Activated CD4-positive, alpha-beta T cell treated with anti-CD3 and anti-CD28 coated beads for 36 hours (primary cell): Measurements from ENCODE around the gene EMC9. TPM values are rescaled to one million over a fixed set of nuclear protein-coding genes. Genes with fewer than 3 reads are reported as not detected.
"Not testable (repeated sequence)": the region's sequence is repeated elsewhere in the genome, so short reads cannot be mapped to it uniquely, and the experiment has no call there.

Source experiments
- ATAC-seq: fragments of 200-7000 bp; cut with Tn5 transposase; one replicate; pipeline ENCODE4 v1.10.0; 2021; ENCODE audit warnings: mild to moderate bottlenecking, moderate library complexity
- CTCF ChIA-PET: fragments of 350-600 bp; sonication (Branson Sonifier 250); formaldehyde crosslinking; loops from one replicate; lab custom pipeline; 2021; ENCODE audit warnings: antibody characterized with exemption; lab: Charles Lee
- POLR2A ChIA-PET: fragments of 350-600 bp; sonication (Branson Sonifier 250); formaldehyde crosslinking; loops from one replicate; lab custom pipeline; 2021; ENCODE audit warnings: antibody characterized with exemption, inconsistent platforms; lab: Charles Lee
- DNase-seq: peaks from one replicate; pipeline ENCODE4 v3.0.0-alpha.2; 2020
- H3K27ac Mint-ChIP-seq: one replicate; pipeline ENCODE4 v1.8.0; 2021; ENCODE audit warnings: mixed read lengths
- H3K27me3 Mint-ChIP-seq: one replicate; pipeline ENCODE4 v1.8.0; 2021; ENCODE audit warnings: mixed read lengths
- H3K36me3 Mint-ChIP-seq: one replicate; pipeline ENCODE4 v1.8.0; 2021; ENCODE audit warnings: low read depth, mixed read lengths
- H3K4me1 Mint-ChIP-seq: one replicate; pipeline ENCODE4 v1.8.0; 2021; ENCODE audit warnings: mixed read lengths
- H3K4me3 Mint-ChIP-seq: one replicate; pipeline ENCODE4 v1.8.0; 2021; ENCODE audit warnings: mild to moderate bottlenecking, moderate library complexity, mixed read lengths
- H3K9me3 Mint-ChIP-seq: one replicate; pipeline ENCODE4 v1.8.0; 2021; ENCODE audit warnings: low read depth, mixed read lengths
- intact Hi-C, 2 experiments: fragments of 100-400 bp; cut with DNase I in 1 of 2; cut with micrococcal nuclease in 1 of 2; formaldehyde crosslinking; loops; one replicate each; pipeline versions ENCODE4 v1.14.2 to v1.15.1; 2022 to 2024; cut with DNase I, micrococcal nuclease
- total RNA-seq, 2 experiments: library from RNA; stranded (reverse); gene quantifications; one replicate each; pipeline ENCODE4 v1.2.3, GENCODE V29; 2021

The EMC9 gene
- total RNA-seq, 2 experiments from 2014 or later, result 36.9 to 46.7 TPM

DNA sequence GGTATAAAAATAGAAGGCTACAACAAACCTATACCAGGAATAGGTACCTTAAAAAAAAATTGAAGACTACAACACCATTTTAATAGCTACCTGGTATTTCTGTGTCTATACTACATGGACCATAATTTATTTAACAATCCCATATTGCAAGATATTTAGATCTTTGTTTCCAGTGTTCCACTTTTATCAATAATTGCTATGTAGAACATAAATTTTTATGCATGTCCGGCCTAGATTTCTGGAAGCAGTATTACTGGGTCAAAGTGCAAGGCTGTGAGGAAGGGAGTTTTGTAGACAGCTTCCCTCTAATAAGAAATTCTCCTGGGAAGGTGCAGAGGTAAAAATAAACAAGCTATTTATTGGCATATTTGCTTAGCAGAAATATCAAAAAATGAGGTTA, 30.9 kb downstream of the EMC9 start:
- Mint-ChIP-seq H3K4me1 (peaks cover 28% of the 10 kb centered on the region), H3K27ac (no peak overlapping the region), H3K9me3 (no peaks in the 10 kb centered on the region), H3K4me3 (no peak overlapping the region), H3K36me3 (peaks cover 4% of the 10 kb centered on the region), H3K27me3 (no peaks in the 10 kb centered on the region)
- DNase-seq (no peak), ATAC-seq (no peak)
- ChIA-PET POLR2A (interaction anchor here (0.7 kb wide), 1 partner anchor 103 kb away, joined by 3 read pairs; no protein-coding TSS in a partner anchor), CTCF (interaction anchor here (0.7 to 7.8 kb wide), 12 partner anchors 17 to 521 kb away, joined by 3 to 189 read pairs (median 4); partner anchors contain the start of genes CARMIL3, CIDEB, IRF9 and NOP9)
- intact Hi-C loops, result loop anchor here in 1 of 2 experiments (10.0 kb wide), 1 partner anchor 1016 kb away; the partner anchor contains the start of genes ACIN1 and C14orf119

DNA sequence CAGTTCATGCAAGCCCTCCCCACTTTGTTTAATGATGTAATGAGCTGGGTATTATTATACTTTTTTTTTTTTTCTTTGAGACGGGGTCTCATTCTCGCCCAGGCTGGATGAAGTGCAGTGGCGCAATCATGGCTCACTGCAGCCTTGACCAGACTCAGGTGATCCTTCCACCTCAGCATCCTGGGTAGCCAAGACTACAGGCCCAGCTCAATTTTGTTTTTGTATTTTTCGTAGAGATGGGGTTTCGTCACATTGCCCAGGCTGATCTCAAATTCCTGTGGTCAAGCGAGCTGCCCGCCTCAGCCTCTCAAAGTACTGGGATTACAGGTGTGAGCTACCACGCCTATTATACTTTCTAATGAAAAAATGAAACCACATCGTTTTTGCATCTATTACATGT, 31.3 kb downstream of the EMC9 start:
- Mint-ChIP-seq H3K27me3 (no peaks in the 10 kb centered on the region), H3K4me3 (no peak overlapping the region), H3K27ac (no peak overlapping the region), H3K4me1 (peaks cover 24% of the 10 kb centered on the region), H3K36me3 (peaks cover 3% of the 10 kb centered on the region), H3K9me3 (no peaks in the 10 kb centered on the region)
- no peak for DNase-seq
- intact Hi-C loops, result loop anchor here in 1 of 2 experiments (10.0 kb wide), 1 partner anchor 1015 kb away; the partner anchor contains the start of genes ACIN1 and C14orf119
- ChIA-PET POLR2A (interaction anchor here (0.6 to 0.7 kb wide), 3 partner anchors 31 to 106 kb away, joined by 3 to 5 read pairs (median 3); partner anchors contain the start of genes EMC9 and MDP1), CTCF (interaction anchor here (0.7 to 7.8 kb wide), 19 partner anchors 16 to 521 kb away, joined by 3 to 189 read pairs (median 7); partner anchors contain the start of genes CARMIL3, CIDEB, IRF9 and NOP9)
- no peak for ATAC-seq

DNA sequence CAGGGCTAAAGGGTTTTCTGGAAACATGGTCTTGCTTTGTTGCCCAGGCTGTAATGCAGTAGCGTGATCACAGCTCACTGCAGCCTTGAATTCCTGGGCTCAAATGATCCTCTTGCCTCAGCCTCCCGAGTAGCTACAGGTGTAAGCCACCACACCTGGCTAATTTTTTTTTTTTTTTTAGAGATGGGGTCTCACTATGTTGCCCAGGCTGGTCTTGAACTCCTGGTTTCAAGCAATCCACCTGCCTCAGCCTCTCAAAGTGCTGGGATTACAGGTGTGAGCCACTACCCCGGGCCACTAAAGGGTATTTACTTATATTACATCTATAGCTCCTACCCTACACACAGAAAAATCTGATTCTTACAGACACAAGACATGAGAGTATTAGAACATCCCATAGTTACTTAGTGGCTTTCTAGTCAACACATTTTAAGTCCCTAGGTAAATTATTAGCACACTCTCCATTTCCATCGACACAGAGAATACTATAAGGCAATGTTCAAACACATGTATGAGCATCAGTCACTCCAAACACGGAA, 33.0 kb downstream of the EMC9 start:
- CTCF ChIA-PET, result interaction anchor here (0.6 to 7.8 kb wide), 47 partner anchors 8 to 550 kb away, joined by 3 to 189 read pairs (median 5); partner anchors contain the start of genes CARMIL3, CIDEB, CPNE6 and EMC9
- POLR2A ChIA-PET, result interaction anchor here (0.6 to 1.4 kb wide), 6 partner anchors 13 to 104 kb away, joined by 4 to 8 read pairs (median 5); partner anchors contain the start of genes CHMP4A, PCK2 and PSME1
- ATAC-seq, result no peak

DNA sequence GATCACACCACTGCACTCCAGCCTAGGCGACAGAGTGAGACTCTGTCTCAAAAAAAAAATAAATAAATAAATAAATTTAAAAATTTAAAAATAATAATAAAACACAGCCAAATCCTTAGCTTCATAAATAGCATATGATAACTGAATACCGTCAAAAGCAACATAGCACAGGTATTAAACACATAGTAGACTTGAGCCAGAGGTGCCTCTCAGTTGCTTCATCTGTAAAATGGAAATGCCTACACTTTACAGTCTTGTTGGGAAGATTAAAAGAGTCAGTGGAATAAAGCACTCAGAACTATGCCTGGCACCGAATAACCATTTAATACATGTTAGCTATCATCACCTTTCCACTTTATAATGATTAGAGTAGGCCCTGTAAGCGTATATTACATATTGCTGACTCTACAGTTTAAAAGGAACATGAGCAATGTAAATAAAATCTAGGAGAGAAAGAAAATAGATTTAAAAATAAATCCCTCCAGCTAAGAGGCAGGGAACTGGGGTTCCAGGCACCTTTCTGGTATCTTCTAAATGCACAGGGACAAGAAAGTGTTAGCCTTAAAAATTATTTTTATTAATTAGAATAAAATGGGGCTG, 34.6 kb downstream of the EMC9 start:
- intact Hi-C loops, result no loop called here

More for the DNA sequence above, 33.0 kb downstream of the EMC9 start:
- intact Hi-C loops, result loop anchor here (1.0 to 2.0 kb wide), 3 partner anchors 13 to 50 kb away; no protein-coding TSS in a partner anchor
- Mint-ChIP-seq H3K27ac (peak overlapping the region; percentile 94), H3K36me3 (peaks cover 9% of the 10 kb centered on the region), H3K9me3 (no peaks in the 10 kb centered on the region), H3K4me3 (peak overlapping the region; percentile 7), H3K4me1 (peaks cover 24% of the 10 kb centered on the region), H3K27me3 (no peaks in the 10 kb centered on the region)
- DNase-seq, result no peak

DNA sequence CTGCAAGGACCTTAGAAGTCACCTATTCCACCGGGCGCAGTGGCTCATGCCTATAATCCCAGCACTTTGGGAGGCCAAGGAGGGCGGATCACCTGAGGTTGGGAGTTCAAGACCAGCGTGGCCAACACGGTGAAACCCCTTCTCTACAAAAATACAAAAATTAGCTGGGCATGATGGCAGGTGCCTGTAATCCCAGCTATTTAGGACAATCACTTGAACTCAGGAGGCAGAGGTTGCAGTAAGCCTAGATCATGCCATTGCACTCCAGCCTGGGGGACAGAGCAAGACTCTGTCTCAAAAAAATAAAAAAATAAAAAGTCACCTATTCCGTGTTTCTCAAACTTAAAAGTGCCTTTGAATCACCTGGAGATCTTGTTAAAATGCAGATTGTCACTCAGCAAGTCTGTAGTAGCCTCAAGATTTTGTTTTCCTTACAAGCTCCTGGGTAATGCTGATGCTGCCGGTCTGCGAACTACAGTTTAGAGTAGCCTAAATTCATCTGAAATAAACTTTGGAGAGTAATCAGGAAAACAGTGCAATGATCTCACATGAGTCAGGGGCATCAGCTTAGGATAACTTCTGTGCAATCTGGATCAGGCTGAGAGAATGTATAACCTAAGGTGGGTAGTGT, 35.7 kb downstream of the EMC9 start:
- H3K4me1 Mint-ChIP-seq, result peaks cover 21% of the 10 kb centered on the region
- ATAC-seq, H3K4me3 Mint-ChIP-seq, intact Hi-C loops, DNase-seq, H3K9me3 Mint-ChIP-seq, H3K27me3 Mint-ChIP-seq: not testable (repeated sequence)
- CTCF ChIA-PET, result interaction anchor here (0.6 to 7.8 kb wide), 6 partner anchors 11 to 331 kb away, joined by 3 to 189 read pairs (median 5); partner anchors contain the start of gene PCK2
- H3K36me3 Mint-ChIP-seq, result peaks cover 31% of the 10 kb centered on the region
- H3K27ac Mint-ChIP-seq, result peak overlapping the region; percentile 72
- POLR2A ChIA-PET, result interaction anchor here (0.6 kb wide), 1 partner anchor 88 kb away, joined by 5 read pairs; no protein-coding TSS in a partner anchor

More for the DNA sequence above, 34.6 kb downstream of the EMC9 start:
- DNase-seq, result no peak
- POLR2A ChIA-PET, result no interaction called here
- Mint-ChIP-seq H3K4me3 (no peak overlapping the region), H3K27ac (no peak overlapping the region), H3K4me1 (peaks cover 22% of the 10 kb centered on the region), H3K9me3 (no peaks in the 10 kb centered on the region), H3K27me3 (no peaks in the 10 kb centered on the region), H3K36me3 (peaks cover 23% of the 10 kb centered on the region)
- CTCF ChIA-PET, result interaction anchor here (0.6 to 7.8 kb wide), 13 partner anchors 10 to 480 kb away, joined by 3 to 189 read pairs (median 4); partner anchors contain the start of genes IRF9, PCK2 and PSME2
- ATAC-seq, result no peak

DNA sequence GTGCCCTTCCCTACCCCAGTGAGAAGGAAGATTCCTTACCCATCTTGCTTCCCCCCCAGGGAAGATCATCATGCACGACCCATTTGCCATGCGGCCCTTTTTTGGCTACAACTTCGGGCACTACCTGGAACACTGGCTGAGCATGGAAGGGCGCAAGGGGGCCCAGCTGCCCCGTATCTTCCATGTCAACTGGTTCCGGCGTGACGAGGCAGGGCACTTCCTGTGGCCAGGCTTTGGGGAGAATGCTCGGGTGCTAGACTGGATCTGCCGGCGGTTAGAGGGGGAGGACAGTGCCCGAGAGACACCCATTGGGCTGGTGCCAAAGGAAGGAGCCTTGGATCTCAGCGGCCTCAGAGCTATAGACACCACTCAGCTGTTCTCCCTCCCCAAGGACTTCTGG, 37.9 kb downstream of the EMC9 start:
- POLR2A ChIA-PET, result no interaction called here
- H3K9me3 Mint-ChIP-seq, result no peaks in the 10 kb centered on the region
- H3K4me1 Mint-ChIP-seq, result peaks cover 10% of the 10 kb centered on the region
- peaks cover 45% of the 10 kb centered on the region for H3K36me3 Mint-ChIP-seq
- no peak overlapping the region for H3K27ac Mint-ChIP-seq
- no peaks in the 10 kb centered on the region for H3K27me3 Mint-ChIP-seq
- H3K4me3 Mint-ChIP-seq, result no peak overlapping the region
- DNase-seq (no peak), ATAC-seq (no peak)
- CTCF ChIA-PET, result interaction anchor here (1.2 to 7.8 kb wide), 2 partner anchors 9 to 39 kb away, joined by 3 to 189 read pairs; partner anchors contain the start of gene PCK2
- intact Hi-C loops, result no loop called here

DNA sequence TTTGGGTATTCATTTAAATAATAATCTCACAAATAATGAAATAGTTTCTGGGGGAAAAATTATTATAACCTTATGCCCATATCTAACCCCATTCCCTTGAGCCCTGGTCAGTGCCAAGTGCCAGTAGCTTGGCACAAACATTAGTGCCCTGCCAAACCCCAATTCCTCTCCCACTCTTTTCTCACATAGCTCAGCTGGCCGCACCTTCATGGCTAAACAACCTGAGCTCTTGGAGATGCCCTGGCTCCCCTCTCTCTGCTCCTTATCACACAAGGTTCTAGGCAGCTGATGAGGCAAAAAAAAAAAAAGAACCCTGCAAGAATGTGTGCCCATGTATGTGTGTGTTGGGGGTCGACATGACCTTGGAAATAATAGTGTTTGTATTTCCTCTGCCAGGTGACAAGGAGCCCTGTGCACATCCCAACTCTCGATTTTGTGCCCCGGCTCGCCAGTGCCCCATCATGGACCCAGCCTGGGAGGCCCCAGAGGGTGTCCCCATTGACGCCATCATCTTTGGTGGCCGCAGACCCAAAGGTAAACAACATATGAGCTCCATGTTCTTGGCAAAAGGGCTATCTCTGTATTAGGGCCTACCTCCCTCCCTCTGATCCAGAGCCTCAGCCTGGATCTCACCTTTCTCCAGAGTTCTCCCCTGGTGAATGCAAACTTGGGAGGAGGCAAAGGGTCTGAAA, 38.9 kb downstream of the EMC9 start:
- no peak overlapping the region for H3K4me3 Mint-ChIP-seq
- peaks cover 50% of the 10 kb centered on the region for H3K36me3 Mint-ChIP-seq
- CTCF ChIA-PET, result interaction anchor here (0.8 to 1.1 kb wide), 2 partner anchors 10 to 16 kb away, joined by 3 read pairs; no protein-coding TSS in a partner anchor
- POLR2A ChIA-PET, result interaction anchor here (0.7 kb wide), 1 partner anchor 44 kb away, joined by 4 read pairs; no protein-coding TSS in a partner anchor
- no peaks in the 10 kb centered on the region for H3K27me3 Mint-ChIP-seq
- no peak for DNase-seq
- intact Hi-C loops, result no loop called here
- ATAC-seq, result no peak
- H3K9me3 Mint-ChIP-seq, result no peaks in the 10 kb centered on the region
- H3K4me1 Mint-ChIP-seq, result peaks cover 5% of the 10 kb centered on the region
- H3K27ac Mint-ChIP-seq, result no peak overlapping the region

DNA sequence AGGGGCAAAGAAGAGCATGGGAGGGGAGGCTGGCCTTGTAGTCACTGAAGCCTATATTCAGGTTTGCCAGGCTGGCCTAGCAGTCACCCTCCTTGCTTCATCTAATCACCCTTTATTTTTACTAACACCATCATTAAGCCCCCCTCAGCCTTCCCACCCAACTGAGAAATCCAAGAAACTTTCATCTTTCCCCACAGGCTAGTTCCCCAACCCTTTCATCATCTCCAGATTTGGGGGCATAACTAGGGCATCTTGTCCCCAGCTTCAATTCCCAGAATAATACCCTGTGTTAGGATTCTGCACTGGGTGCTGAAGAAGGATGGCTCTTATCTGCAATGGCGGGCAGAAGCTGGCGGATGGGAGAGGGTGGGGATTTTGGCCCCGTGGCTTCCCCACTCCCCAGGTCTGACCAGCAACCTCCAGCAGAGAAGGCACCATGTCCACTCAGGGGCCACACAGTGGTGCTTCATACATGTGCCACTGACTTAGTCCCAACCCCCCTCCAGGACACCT, 40.4 kb downstream of the EMC9 start:
- ATAC-seq, result no peak
- Mint-ChIP-seq H3K4me1 (peaks cover 10% of the 10 kb centered on the region), H3K36me3 (peaks cover 58% of the 10 kb centered on the region), H3K4me3 (no peak overlapping the region), H3K27me3 (no peaks in the 10 kb centered on the region), H3K9me3 (no peaks in the 10 kb centered on the region), H3K27ac (no peak overlapping the region)
- CTCF ChIA-PET, result interaction anchor here (0.7 to 1.0 kb wide), 2 partner anchors 8 to 14 kb away, joined by 3 to 4 read pairs; no protein-coding TSS in a partner anchor
- POLR2A ChIA-PET, result no interaction called here
- DNase-seq, result no peak
- intact Hi-C loops, result no loop called here

DNA sequence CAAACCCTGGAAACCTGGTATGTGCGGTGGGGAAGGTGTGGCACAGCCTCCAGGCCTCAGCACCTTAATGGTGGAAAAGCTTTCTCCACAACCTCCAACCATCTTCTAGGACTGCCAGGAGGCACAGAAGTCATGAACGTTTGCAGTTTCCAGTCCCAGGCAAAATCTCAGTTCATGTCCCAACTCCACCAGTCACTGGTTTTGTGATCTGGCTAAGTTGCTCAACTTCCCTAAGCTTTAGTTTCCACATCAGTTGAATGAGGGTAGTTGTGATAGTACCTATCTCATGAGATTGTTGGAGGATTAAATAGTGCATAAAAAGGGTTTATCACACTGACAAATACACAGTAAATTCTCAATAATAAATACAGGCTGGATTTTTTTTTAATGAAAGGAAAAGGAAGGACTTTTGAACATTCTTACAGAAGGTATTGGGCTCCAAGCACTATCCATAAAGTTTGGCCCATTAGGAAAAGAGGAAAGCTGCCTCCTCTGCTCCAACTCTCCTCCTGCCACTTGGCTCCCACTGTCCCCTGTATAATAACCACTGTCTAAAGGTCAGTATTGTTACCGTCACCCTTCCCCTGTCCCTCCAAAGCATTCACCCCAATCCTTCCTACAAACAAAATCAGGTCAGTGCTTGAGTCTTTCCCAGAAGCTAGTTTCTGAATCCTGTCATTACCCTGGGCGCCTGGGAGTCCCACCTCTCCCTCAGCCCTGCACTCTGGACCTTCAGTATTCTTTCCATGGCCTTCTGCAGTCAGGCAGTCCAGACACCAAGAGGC, 41.0 kb downstream of the EMC9 start:
- Mint-ChIP-seq H3K9me3 (no peaks in the 10 kb centered on the region), H3K4me1 (peaks cover 13% of the 10 kb centered on the region), H3K36me3 (peaks cover 63% of the 10 kb centered on the region), H3K27ac (no peak overlapping the region), H3K27me3 (no peaks in the 10 kb centered on the region), H3K4me3 (no peak overlapping the region)
- intact Hi-C loops, result no loop called here
- ATAC-seq (no peak), DNase-seq (no peak)
- CTCF ChIA-PET, result interaction anchor here (0.7 to 12.4 kb wide), 3 partner anchors 7 to 14 kb away, joined by 3 to 189 read pairs (median 4); no protein-coding TSS in a partner anchor
- POLR2A ChIA-PET, result no interaction called here
